Pulmonary artery endothelial cell (primary cell): ENCODE results near the gene B4GALNT3. TPM values are rescaled to one million over a fixed set of nuclear protein-coding genes. Genes with fewer than 3 reads are reported as not detected.

Experiments used
- DNase-seq: peaks from one replicate; pipeline ENCODE4 v3.0.0-alpha.2; 2011; ENCODE audit warnings: low read depth, low spot score
- total RNA-seq: library from RNA; depleted of rRNA; stranded (reverse); fragments of >200 nt; gene quantifications from 2 replicates; pipeline ENCODE4 v1.2.3, GENCODE V29; 2014

The B4GALNT3 gene
- total RNA-seq, 1 donor from 2014 or later: not detected

DNA sequence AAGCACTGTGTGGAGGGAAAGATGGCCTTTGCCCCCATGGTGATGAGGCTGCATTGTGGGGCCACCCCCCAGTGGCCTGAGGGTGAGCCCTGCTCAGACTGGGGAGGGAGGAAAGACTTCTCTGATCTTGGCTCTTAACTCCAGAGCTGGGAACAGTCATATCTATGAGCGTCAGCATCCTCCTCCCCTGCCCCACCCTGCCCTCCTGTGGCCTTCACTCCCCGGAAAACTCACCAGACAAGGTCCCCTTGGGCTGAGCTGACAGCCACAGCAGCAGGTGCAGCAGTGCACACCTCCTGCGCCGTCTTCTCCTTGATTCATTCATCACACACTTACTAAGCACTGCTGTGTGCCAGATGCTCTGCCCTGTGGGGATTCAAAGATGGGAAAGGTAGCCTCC is 98.8 kb downstream of the B4GALNT3 start:
- DNase-seq: no peak

DNA sequence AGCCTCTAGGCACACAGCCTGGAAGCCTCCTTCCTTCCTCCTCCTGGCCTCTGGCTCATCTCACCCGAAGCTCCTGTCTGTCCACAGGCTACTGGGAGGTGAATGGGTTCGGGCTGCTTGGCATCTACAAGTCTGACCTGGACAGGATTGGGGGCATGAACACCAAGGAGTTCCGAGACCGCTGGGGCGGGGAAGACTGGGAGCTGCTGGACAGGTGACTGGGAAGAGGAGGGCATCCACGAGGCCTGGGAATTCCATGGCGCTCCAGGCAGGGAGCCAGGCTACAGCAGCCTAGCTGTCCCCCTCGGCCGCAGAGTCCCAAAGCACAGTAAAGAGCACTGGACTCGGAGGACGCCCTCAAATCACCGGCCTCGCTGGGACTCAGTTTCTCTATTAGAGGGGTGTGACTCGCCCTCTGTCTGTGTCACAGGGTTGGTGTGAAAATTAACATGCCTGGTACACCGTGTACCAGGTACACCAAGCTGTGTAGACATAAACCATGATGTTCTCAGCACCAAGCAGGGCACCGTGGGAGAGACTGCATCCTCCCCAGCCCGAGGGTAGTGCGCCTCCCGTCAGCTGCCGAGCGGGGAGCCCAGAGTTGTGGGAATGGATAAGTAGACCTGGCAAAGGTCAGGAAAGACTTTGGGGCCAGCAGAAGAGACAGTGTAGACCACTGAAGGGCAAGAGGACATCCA is 99.6 kb downstream of the B4GALNT3 start:
- no peak for DNase-seq

DNA sequence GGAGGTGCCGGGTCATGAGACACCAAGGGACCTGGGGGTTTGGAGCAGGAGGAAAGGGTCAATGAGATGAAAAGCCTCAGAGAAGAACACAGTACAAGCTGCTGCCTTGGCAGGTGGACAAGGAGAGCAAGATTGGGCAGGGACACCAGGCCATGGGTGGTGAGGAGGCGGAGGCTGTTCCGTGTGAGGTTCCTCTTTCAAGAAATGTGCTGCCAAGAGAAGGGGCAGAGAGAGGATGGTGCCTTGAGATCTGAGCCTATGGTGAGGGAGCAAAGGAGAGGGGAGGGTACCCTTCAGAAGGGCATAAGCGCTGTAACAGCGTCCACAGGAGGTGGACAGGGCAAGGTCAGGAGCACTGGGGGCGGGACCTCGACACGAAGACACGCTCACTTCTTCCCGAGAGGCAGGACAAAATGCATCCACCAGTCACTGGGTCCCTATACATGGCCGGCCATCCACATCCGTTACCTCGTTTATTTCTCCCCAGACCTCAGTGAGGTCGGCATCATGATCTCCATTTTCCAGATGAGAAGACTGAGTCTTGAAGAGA is 100.2 kb downstream of the B4GALNT3 start:
- DNase-seq: no peak

DNA sequence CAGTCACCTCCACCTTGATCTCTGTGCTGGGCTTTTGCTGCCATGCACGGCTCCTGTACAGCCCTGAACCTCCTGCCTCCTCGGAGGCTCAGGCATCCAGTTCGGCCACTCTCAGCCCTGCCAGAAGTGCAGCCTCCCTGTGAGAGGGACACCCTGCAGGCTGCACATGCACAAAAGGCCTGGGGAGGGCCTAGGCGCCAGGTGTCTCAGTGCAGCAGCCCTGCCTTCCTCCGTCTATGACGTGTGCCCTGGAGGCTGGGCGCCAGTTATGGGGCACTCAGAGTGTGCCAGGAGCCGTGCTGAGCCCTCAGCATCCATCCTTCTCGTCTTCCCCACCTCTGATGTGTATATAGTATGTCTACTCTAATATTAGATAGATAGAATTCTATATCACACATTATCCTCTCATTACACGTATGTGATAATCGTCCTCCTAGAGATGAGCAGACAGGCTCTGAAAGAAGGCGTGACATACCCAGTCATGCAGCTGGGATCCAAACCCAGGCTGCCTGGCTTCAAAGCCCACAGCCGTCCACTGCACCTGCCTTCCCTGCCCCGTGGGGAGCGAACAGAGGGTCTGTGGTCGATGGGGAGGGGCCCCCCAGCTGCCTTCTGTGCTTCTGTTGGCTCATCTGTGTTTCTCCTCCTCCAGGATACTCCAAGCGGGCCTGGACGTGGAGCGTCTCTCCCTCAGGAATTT is 101.1 kb downstream of the B4GALNT3 start:
- no peak for DNase-seq

DNA sequence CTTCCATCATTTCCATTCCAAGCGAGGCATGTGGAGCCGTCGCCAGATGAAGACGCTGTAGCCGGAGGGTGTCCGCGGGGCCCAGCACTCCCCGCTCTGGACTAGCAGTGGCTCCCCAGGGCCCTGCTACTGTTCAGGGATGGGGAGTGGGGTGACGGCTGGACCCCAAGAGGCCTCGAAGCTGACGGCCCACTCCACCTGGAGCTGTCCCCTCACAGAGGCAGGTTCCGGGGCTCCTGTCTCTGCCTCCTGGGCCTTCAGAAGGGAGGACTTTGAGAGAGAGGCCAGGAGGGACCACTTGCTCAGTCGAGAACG is 101.6 kb downstream of the B4GALNT3 start:
- DNase-seq: no peak

DNA sequence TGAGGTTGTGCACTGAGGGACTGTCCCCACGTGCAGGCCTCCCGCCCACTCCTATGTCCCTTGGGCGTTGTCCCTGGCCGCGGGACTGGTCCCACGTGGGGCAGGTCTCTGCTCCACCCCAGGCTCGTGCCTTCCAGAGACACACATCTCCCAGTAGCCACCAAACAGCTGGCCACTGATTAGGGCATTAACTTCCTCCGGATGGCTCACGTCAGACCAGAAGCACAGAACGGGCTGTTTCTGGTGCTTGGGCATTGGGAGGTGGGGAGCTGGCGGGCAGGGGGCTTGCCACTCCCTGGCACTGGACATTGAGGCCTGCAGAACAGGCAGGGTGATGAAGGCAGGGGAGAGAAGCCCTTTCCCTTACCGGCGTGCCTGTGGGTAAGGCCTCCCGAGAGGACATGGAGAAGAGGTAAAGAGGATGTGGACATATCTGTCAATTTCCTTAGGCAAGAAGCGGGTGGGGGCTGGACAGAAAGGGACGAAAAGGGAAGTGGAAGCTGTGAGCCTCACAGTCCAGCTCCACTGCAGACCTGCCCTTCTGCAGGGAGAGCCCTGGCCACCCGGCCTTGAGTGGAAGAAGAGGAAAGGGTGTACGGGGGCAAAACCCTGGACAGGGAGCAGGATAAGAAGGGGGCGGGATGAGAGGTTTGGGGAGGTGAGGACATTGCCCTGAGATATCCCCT is 102.3 kb downstream of the B4GALNT3 start:
- no peak for DNase-seq

DNA sequence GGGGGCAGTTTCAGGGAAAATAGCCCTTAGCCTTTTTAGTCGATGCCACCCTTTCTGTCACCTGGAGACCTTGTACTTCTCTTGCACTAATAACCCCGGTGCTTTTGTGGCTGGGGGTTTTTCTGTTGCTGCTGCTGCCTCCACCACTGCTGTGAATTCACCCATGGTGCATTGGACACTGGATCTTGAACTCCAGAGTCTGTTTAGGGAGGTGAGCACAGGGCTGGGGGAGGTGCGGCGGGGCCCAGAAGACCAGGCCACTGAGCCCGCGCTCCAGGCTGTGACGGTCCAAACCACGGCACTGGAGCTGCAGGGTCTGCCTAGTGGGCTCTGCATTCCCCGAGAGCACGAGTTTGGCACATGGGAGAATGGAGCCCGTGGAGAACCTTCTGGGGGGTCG is 102.9 kb downstream of the B4GALNT3 start:
- no peak for DNase-seq

DNA sequence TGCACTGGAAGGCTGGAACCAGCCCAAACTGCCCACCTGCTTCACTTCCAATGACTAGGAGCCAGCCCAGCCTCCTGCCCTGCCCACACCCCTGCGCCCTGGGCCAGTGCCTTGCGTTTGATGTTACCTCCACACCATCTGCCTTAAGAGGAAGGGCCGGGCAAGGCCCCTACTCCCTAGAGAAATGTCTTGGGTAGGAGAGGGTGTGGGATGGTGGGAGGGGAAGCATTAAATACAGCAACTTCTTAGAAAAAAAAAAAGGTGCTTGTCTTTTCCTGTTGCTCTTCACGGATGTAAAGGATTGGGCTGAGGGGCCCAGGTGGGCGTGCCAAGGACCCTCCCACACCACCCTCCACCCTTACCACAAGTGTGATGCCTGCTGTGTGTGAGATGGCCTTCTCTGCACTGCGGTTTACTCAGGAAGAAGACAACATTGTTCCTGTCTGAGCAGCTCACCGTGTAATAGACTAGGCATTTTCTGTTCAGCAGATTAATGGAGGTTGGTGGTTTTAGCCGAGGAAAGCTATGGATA is 103.6 kb downstream of the B4GALNT3 start:
- no peak for DNase-seq

DNA sequence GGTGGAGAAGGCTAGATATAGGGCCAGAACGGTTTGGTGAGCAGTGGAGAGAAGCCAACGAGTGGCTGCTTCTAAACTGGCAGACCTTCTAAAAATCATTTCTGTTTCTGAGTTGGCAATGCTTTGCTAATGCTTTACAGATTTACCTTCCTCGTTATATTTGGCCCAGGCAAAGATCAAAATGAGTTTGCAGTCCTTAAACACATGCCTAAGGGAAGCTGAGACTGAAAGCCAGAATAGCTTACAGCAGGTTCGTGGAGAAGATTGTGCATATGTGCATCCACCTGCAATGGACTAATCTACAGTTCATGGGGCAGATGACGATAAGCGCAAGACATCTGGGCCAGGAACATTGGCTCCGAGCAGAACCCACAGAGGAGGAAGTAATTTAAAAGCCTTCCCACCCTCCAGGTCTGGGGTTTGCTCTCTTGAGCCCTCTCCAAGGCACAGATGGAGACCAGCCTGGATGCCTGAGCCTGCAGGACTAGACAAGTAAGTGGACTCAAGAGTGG is 104.1 kb downstream of the B4GALNT3 start:
- no peak for DNase-seq

DNA sequence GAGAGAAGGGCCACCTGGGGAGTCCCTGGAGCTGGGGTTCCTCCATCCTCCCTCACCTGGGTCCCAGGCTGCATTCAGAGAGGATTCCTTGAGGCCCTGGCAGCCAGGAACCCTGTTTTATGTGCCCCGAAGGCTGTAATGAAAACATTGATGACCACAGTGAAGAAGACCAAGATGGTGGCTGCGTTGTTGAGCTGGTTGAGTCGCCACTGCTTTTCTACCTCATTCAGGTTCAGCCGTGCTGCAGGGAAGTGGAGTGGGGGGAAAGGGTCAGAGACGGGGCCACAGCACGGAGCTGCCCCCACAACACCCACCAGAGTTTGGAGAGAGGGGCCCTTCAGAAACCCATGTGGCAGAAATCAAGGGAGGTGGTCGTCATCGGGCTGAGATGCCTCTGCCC is 105.4 kb downstream of the B4GALNT3 start:
- no peak for DNase-seq

DNA sequence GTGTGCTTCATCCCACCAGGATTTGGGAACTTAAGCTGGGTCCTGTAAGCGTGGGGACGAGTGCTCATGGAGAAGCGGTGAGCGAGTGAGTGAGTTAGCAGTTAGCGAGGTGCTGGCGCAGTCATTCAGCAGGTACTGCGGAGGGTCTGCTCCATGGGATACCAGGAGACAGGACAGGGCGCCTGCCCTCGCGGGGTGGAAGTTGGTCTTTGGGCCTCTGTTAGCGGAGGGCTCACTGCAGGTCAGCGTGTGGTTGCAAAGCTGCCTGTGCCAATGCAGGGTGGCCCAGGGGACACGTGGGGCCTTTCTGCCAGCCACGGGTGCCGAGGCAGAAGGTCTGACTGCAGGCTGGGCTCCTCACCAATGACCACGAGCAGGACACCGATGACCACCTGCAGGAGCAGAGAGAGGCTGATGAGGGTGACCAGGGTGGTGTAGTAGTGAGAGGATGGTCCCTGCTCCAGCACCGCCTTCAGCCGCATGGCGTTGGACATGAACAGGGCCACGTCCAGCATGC is 105.9 kb downstream of the B4GALNT3 start:
- no peak for DNase-seq

DNA sequence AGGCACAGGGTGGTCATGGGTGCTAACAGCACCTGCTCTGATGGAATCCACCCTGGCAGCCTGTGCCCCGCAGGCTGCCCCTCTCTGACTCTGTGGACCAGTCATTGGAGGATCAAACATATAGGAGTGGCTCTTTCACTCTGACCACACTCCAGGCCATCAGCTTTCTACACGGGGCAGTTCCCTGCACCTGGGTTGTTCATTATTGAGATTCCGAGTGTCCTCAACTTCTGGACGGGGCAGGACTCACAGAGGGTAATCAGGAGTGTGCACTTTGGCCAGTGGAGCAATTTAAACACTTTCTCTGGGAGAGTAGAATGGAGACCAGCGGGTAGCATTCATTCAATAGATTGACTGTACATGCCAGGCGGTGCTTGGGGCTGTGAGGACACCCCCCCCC is 108.7 kb downstream of the B4GALNT3 start:
- DNase-seq: no peak

DNA sequence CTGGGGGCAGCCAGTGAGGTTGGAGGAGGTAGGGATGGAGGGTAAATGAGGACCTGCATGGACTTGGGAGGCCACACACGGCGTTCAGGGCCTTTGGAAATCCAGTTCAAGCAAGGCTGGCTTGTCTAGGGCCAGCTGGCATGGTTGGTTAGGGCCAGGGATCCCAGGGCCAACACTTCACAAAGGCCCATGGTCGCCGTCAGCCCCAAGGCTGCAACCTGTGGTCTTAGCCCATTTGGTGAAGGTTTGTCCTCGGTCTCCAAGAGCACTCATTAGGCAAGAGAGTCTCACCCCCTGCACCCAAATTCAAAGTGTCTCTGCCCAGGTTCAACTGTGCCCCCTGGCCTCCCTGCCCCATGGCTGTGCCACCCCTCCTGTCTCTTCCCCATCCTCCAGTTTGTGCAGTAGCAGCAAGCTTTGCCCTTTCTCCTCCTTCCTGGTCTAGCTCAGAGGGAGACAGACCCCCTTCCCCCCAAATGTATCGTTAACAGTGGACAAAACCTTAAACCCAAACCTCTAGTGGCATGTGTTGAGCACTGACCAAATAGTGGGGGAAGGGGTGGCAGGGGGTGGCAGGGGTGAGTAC is 109.4 kb downstream of the B4GALNT3 start:
- DNase-seq: no peak

DNA sequence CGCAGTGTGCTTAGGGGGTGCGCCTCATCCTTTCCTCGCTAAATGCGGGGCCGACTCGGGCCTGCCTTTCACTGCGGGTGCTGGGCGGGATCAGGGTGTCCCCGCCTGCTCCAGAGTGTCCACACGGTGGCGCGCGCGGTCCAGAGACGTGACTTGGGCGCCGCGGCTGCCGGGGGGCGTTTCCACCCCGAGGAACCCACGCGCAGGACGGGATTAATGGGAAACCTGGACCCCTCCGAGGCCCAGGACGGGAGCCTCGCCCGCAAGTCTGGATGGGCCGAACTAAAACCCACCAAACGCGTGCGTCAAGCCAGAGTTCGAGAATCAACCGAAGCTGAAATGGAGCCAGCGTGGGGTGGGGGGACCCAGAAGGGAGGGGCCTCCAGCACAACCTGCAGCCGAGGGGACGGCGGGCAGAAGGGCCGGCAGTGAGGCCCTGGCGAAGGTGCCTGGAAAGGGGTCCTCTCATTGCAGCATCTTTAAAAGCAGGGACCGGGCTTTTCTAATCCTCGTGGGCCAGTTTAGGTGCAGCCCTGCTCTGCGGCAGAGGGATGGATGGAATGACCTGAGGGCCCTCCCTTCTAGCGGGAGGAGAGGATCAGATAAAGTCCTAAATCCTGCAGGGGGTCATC is 110.2 kb downstream of the B4GALNT3 start:
- peak; percentile 20 for DNase-seq

DNA sequence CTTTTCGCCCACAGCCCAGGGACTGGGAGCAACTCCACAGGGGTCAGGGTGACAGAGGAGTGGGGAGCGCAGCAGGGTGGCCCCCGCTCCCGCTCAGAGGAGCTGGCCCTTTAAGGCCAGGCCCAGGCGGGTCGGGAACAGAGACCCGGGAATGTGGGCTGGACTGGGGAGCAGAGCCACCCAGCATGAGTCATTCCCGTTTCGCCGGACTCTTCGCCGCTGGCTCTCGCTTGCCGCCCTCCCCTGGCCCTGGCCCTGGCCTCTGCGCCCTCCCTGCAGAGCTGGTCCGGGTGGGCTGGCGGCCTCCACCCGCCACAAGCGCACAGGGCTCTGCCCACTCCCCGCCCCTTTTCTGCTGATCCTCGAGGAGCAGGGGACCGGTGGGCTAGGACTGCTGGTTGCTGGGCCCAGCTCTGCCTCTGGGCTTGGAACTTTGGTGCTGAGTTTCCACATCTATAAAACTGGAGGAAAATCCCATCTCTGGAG is 110.7 kb downstream of the B4GALNT3 start:
- peak; percentile 49 for DNase-seq

DNA sequence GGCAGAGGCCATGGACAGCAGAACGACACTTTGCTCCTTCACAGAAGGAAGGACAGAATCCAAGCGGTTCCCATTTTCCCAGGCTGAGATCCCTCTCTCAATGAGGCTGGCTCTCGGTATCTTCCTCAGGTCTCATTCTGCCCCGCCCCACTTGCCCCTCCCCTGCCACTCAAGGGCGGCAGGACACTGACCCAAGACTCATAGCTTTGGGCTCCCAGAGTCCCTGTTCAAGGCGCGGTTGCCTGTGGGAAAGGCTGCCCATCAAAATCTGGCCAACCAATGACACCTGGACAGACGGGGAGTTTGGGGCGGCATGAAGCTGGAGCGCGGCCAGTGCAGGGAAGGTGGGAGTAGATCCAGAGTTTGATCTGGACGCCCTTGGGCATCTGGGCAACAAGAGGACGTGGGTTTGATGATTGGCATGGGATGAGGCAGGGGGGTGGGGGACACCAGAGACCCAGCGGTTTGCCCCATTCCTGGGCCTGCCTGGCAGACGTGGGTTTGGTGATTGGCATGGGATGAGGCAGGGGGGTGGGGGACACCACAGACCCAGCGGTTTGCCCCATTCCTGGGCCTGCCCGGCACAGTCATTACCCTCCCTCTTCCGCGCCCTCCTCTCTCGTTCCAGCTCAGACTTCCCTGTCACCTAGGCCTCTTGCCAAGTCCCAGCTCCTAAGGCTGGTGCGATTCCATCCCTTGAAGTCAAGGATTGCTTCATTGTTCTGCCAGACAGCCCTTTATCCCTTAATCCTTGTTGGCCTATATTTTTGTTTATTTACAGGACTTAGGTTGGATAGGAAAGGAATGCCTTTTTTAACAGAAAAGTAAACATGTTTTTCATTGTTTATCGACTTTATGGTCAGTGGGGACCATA is 111.4 kb downstream of the B4GALNT3 start:
- DNase-seq: peak; percentile 29

DNA sequence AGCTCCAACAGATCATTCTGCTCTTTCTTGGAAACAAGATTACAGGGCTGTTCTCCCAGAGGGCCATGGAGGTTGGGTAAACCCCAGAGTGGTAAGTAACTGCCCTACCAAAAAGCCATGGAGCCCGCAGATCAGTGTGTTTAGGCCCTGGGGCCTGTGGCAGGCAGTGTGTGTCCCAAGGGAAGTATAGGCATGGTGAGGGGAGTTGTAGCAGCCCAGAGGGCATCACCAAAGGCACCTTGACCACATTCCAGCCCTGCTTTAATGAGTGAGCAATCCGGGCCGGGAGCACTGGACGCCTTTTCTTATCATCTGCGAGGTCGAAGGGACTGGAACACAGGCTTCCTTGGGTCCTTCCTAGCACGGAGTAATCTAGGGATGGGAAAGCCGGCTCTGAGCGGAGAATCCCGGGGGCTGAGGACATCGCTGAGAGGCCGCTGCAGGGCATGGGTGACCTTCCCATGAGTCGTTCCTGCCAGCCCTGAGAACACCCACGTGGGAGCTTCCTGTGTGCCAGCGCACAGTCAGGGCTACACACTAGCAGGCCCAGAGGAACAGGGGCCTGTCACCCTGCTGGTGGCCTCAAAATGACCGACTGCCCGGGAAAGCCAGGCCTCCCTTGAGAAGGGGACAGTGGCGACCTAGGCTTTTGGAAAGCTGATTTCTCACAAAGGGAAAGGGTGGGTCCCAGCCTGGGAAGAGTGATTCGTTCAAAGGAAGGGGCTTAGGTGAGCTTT is 112.2 kb downstream of the B4GALNT3 start:
- no peak for DNase-seq

DNA sequence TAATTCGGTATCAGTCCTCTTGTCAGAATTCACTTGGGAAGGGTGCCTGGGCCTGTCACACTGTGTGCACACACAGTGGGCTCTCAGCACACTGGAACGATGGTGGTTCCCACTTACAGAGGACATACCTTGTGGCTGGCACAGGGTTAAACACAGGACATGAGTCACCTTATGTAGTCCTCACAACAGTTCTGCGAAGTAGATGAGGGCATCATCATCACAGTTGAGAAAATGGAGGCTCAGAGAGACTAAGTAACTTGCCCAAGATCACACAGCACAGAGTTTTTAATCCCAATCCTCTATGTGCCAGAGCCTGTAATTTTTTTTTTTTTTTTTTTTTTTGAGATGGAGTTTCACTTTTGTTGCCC is 112.8 kb downstream of the B4GALNT3 start:
- DNase-seq: no peak

DNA sequence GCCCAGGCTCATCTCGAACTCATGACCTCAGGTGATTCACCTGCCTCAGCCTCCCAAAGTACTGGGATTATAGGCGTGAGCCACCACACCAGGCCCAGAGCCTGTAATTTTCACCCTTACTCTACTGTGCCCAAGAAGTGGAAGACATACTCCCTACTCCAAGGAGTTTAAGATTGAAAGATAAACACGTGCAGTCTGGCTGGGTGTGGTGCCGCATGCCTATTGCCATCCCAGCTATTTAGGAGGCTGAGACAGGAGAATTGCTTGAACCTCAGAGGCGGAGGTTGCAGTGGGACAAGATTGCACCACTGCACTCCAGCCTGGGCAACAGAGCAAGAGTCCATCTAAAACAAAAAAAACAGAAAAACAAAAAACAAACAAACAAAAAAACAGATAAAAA is 113.5 kb downstream of the B4GALNT3 start:
- no peak for DNase-seq
